ENCODE measurements around the gene RPH3AL.
"Not testable (repeated sequence)": the region's sequence is repeated elsewhere in the genome, so short reads cannot be mapped to it uniquely, and the experiment has no call there.

DNA sequence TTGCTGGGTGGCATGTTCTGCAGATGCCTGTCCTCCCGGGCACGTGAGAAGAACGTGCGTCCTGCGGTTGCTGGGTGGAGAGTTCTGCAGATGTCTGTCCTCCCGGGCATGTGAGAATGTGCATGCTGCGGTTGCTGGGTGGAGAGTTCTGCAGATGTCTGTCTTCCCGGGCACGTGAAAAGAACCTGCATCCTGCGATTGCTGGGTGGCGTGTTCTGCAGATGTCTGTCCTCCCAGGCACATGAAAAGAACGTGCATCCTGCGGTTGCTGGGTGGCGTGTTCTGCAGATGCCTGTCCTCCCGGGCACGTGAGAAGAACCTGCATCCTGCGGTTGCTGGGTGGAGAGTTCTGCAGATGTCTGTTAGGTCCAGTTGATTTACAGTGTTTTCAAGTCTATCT, 15.0 kb upstream of the RPH3AL start:
- not testable (repeated sequence) for TF ChIP-seq CTCF, POLR2A (IDR thresholded peaks at IDR 0.05)

All from Peyer's patch (tissue), 4 donors.